WTC11 (cell line): Measurements from ENCODE around the gene CARMIL3. TPM values are rescaled to one million over a fixed set of nuclear protein-coding genes. Genes with fewer than 3 reads are reported as not detected.

Source experiments
- ARID4B ChIP-seq: sonication (generic); formaldehyde crosslinking; IDR thresholded peaks from 2 replicates; pipeline ENCODE4 v1.8.0; 2023; ENCODE audit warnings: missing genetic modification reagents, mild to moderate bottlenecking, borderline replicate concordance
- CREM ChIP-seq: sonication (generic); formaldehyde crosslinking; IDR thresholded peaks from 2 replicates; pipeline ENCODE4 v1.8.1; 2022; ENCODE audit warnings: mild to moderate bottlenecking, missing genetic modification reagents, moderate library complexity
- CTCF ChIP-seq: fragments of 200-600 bp; IDR thresholded peaks from 2 replicates; pipeline ENCODE4 v1.8.0; 2022; ENCODE audit warnings: antibody characterized with exemption
- E2F5 ChIP-seq: sonication (generic); formaldehyde crosslinking; IDR thresholded peaks from 2 replicates; pipeline ENCODE4 v1.8.1; 2022; ENCODE audit warnings: mild to moderate bottlenecking, moderate library complexity, missing genetic modification reagents
- ETV6 ChIP-seq: sonication (generic); formaldehyde crosslinking; IDR thresholded peaks from 2 replicates; pipeline ENCODE4 v1.8.1; 2022; ENCODE audit warnings: mild to moderate bottlenecking, missing genetic modification reagents
- FOXP4 ChIP-seq: sonication (generic); formaldehyde crosslinking; IDR thresholded peaks from 2 replicates; pipeline ENCODE4 v1.8.0; 2022; ENCODE audit warnings: mild to moderate bottlenecking, missing genetic modification reagents
- GABPB1 ChIP-seq: sonication (generic); formaldehyde crosslinking; IDR thresholded peaks from 2 replicates; pipeline ENCODE4 v1.8.1; 2023; ENCODE audit warnings: mild to moderate bottlenecking, missing genetic modification reagents
- KAT7 ChIP-seq: sonication (generic); formaldehyde crosslinking; IDR thresholded peaks from 2 replicates; pipeline ENCODE4 v1.8.1; 2023; ENCODE audit warnings: missing genetic modification reagents, mild to moderate bottlenecking, borderline replicate concordance
- PRRX2 ChIP-seq: fragments of 250-450 bp; sonication (Bioruptor Pico); IDR thresholded peaks from 2 replicates; pipeline ENCODE4 v1.8.0; 2021; ENCODE audit warnings: mild to moderate bottlenecking
- SP1 ChIP-seq: sonication (generic); formaldehyde crosslinking; conservative IDR thresholded peaks from 2 replicates; pipeline ENCODE4 v1.8.1; 2022; ENCODE audit warnings: missing genetic modification reagents
- TEAD1 ChIP-seq: sonication (generic); formaldehyde crosslinking; IDR thresholded peaks from 2 replicates; pipeline ENCODE4 v1.8.0; 2022; ENCODE audit warnings: mild to moderate bottlenecking, missing genetic modification reagents
- ZSCAN18 ChIP-seq: fragments of 250-450 bp; sonication (Bioruptor Pico); IDR thresholded peaks from 2 replicates; pipeline ENCODE4 v2.1.2; 2022; ENCODE audit warnings: mild to moderate bottlenecking, moderate library complexity
- total RNA-seq: library from RNA; stranded (reverse); gene quantifications from 3 replicates; pipeline ENCODE4 v1.2.3, GENCODE V29; 2021
- TF ChIP-seq, protein P1 (sequence below): fragments of 250-450 bp; sonication (Bioruptor Pico); IDR thresholded peaks from 2 replicates; pipeline ENCODE4 v1.9.0; 2021; ENCODE audit warnings: mild to moderate bottlenecking, borderline replicate concordance
- TF ChIP-seq, protein P2 (sequence below): fragments of 250-450 bp; sonication (Bioruptor Pico); IDR thresholded peaks from 2 replicates; pipeline ENCODE4 v1.8.0; 2021; ENCODE audit warnings: mild to moderate bottlenecking
- TF ChIP-seq, protein P3 (sequence below): sonication (generic); formaldehyde crosslinking; IDR thresholded peaks from 2 replicates; pipeline ENCODE4 v1.8.0; 2022; ENCODE audit warnings: missing genetic modification reagents

Gene CARMIL3
- total RNA-seq, 1 experiment from 2014 or later: 13.0 TPM

GRCh38 chr14:24036169-24036962 is 15.4 kb upstream of the CARMIL3 start (continued):
- TF ChIP-seq ARID4B (CRISPR knock-in tag): 0 out of 2 replicates have a peak, but pooled peaks have one; percentile 40
- no peak for TF ChIP-seq CREM (CRISPR knock-in tag)
- peak; percentile 70 for TF ChIP-seq GABPB1 (CRISPR knock-in tag)
- TF ChIP-seq ZSCAN18: no peak
- TF ChIP-seq SP1 (CRISPR knock-in tag): peak; percentile 44
- TF ChIP-seq ETV6 (CRISPR knock-in tag): peak; percentile 32; the same call in 1 of the 2 replicates
- TF ChIP-seq, protein P1, sequence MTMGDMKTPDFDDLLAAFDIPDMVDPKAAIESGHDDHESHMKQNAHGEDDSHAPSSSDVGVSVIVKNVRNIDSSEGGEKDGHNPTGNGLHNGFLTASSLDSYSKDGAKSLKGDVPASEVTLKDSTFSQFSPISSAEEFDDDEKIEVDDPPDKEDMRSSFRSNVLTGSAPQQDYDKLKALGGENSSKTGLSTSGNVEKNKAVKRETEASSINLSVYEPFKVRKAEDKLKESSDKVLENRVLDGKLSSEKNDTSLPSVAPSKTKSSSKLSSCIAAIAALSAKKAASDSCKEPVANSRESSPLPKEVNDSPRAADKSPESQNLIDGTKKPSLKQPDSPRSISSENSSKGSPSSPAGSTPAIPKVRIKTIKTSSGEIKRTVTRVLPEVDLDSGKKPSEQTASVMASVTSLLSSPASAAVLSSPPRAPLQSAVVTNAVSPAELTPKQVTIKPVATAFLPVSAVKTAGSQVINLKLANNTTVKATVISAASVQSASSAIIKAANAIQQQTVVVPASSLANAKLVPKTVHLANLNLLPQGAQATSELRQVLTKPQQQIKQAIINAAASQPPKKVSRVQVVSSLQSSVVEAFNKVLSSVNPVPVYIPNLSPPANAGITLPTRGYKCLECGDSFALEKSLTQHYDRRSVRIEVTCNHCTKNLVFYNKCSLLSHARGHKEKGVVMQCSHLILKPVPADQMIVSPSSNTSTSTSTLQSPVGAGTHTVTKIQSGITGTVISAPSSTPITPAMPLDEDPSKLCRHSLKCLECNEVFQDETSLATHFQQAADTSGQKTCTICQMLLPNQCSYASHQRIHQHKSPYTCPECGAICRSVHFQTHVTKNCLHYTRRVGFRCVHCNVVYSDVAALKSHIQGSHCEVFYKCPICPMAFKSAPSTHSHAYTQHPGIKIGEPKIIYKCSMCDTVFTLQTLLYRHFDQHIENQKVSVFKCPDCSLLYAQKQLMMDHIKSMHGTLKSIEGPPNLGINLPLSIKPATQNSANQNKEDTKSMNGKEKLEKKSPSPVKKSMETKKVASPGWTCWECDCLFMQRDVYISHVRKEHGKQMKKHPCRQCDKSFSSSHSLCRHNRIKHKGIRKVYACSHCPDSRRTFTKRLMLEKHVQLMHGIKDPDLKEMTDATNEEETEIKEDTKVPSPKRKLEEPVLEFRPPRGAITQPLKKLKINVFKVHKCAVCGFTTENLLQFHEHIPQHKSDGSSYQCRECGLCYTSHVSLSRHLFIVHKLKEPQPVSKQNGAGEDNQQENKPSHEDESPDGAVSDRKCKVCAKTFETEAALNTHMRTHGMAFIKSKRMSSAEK (CRISPR knock-in tag): no peak
- peak; percentile 32; the same call in 1 of the 2 replicates for TF ChIP-seq KAT7 (CRISPR knock-in tag)
- TF ChIP-seq, protein P2, sequence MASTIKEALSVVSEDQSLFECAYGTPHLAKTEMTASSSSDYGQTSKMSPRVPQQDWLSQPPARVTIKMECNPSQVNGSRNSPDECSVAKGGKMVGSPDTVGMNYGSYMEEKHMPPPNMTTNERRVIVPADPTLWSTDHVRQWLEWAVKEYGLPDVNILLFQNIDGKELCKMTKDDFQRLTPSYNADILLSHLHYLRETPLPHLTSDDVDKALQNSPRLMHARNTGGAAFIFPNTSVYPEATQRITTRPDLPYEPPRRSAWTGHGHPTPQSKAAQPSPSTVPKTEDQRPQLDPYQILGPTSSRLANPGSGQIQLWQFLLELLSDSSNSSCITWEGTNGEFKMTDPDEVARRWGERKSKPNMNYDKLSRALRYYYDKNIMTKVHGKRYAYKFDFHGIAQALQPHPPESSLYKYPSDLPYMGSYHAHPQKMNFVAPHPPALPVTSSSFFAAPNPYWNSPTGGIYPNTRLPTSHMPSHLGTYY (CRISPR knock-in tag): no peak
- TF ChIP-seq, protein P3, sequence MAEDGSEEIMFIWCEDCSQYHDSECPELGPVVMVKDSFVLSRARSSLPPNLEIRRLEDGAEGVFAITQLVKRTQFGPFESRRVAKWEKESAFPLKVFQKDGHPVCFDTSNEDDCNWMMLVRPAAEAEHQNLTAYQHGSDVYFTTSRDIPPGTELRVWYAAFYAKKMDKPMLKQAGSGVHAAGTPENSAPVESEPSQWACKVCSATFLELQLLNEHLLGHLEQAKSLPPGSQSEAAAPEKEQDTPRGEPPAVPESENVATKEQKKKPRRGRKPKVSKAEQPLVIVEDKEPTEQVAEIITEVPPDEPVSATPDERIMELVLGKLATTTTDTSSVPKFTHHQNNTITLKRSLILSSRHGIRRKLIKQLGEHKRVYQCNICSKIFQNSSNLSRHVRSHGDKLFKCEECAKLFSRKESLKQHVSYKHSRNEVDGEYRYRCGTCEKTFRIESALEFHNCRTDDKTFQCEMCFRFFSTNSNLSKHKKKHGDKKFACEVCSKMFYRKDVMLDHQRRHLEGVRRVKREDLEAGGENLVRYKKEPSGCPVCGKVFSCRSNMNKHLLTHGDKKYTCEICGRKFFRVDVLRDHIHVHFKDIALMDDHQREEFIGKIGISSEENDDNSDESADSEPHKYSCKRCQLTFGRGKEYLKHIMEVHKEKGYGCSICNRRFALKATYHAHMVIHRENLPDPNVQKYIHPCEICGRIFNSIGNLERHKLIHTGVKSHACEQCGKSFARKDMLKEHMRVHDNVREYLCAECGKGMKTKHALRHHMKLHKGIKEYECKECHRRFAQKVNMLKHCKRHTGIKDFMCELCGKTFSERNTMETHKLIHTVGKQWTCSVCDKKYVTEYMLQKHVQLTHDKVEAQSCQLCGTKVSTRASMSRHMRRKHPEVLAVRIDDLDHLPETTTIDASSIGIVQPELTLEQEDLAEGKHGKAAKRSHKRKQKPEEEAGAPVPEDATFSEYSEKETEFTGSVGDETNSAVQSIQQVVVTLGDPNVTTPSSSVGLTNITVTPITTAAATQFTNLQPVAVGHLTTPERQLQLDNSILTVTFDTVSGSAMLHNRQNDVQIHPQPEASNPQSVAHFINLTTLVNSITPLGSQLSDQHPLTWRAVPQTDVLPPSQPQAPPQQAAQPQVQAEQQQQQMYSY (CRISPR knock-in tag): peak; percentile 53; the same call in 1 of the 2 replicates
- TF ChIP-seq CTCF: peak; percentile 37
- 0 out of 2 replicates have a peak, but pooled peaks have one; percentile 42 for TF ChIP-seq FOXP4
- TF ChIP-seq E2F5: 0 out of 2 replicates have a peak, but pooled peaks have one; percentile 52
- TF ChIP-seq PRRX2 (CRISPR knock-in tag): no peak
- no peak for TF ChIP-seq TEAD1 (CRISPR knock-in tag)
